GM21528 (cell line): ENCODE measurements around the gene XPO4.
"Not testable (repeated sequence)": the region's sequence is repeated elsewhere in the genome, so short reads cannot be mapped to it uniquely, and the experiment has no call there.

Source experiments
- ATAC-seq: cut with Tn5 transposase; IDR thresholded peaks from one replicate; pipeline ENCODE4 v1.9.1; 2021; ENCODE audit warnings: mild to moderate bottlenecking, moderate library complexity; ENCODE audit not compliant: unreplicated experiment, low FRiP score

XPO4 gene

GRCh38 chr13:20891768-20892167 lies 10.8 kb downstream of the XPO4 start:
- no peak for ATAC-seq

GRCh38 chr13:20891034-20891433 lies 11.5 kb downstream of the XPO4 start:
- no peak for ATAC-seq

- not testable (repeated sequence) for ATAC-seq
These were observed 12.0 kb downstream of the XPO4 start for GRCh38 chr13:20890540-20890939.

GRCh38 chr13:20882206-20882605 lies 20.3 kb downstream of the XPO4 start:
- no peak for ATAC-seq

- ATAC-seq = no peak
These were observed 24.6 kb downstream of the XPO4 start for GRCh38 chr13:20877902-20878301.

GRCh38 chr13:20876802-20877201 lies 25.7 kb downstream of the XPO4 start:
- ATAC-seq = not testable (repeated sequence)

GRCh38 chr13:20874439-20874838 lies 28.1 kb downstream of the XPO4 start:
- ATAC-seq = not testable (repeated sequence)

GRCh38 chr13:20873348-20873747 lies 29.2 kb downstream of the XPO4 start:
- ATAC-seq = no peak

- ATAC-seq = no peak
These were observed 31.7 kb downstream of the XPO4 start for GRCh38 chr13:20870829-20871228.

GRCh38 chr13:20869540-20869939 lies 33.0 kb downstream of the XPO4 start:
- ATAC-seq = no peak

- ATAC-seq = no peak
These were observed 35.1 kb downstream of the XPO4 start for GRCh38 chr13:20867408-20867807.

- not testable (repeated sequence) for ATAC-seq
These were observed 40.9 kb downstream of the XPO4 start for GRCh38 chr13:20861666-20862065.

GRCh38 chr13:20860844-20861243 lies 41.7 kb downstream of the XPO4 start:
- ATAC-seq = no peak

- ATAC-seq = no peak
These were observed 45.9 kb downstream of the XPO4 start for GRCh38 chr13:20856650-20857049.

GRCh38 chr13:20851844-20852402 lies 50.6 kb downstream of the XPO4 start:
- ATAC-seq = no peak

GRCh38 chr13:20848944-20849343 lies 53.6 kb downstream of the XPO4 start:
- no peak for ATAC-seq

- ATAC-seq = no peak
These were observed 54.3 kb downstream of the XPO4 start for GRCh38 chr13:20848203-20848602.

- no peak for ATAC-seq
These were observed 55.2 kb downstream of the XPO4 start for GRCh38 chr13:20847296-20847695.

- ATAC-seq = no peak
These were observed 59.4 kb downstream of the XPO4 start for GRCh38 chr13:20843166-20843565.

- no peak for ATAC-seq
These were observed 62.0 kb downstream of the XPO4 start for GRCh38 chr13:20840568-20840967.

GRCh38 chr13:20833900-20834679 lies 68.5 kb downstream of the XPO4 start:
- ATAC-seq = no peak

- no peak for ATAC-seq
These were observed 69.7 kb downstream of the XPO4 start for GRCh38 chr13:20832861-20833260.
